Left lung (tissue), 10 donors: ENCODE results near the gene PRICKLE3. TPM values are rescaled to one million over a fixed set of nuclear protein-coding genes. Genes with fewer than 3 reads are reported as not detected.

Experiments
- ATAC-seq: fragments of 200-7000 bp; cut with Tn5 transposase; one replicate; pipeline ENCODE4 v1.9.1; 2020; ENCODE audit warnings: moderate library complexity
- DNase-seq, 4 donors: peaks; one replicate each; pipeline ENCODE4 v3.0.0-alpha.2; 2013 to 2020
- H3K27ac ChIP-seq, 2 donors: fragments of 200-600 bp; sonication (generic) in 1 of 2; one replicate each; pipeline versions ENCODE4 v1.5.0 to v1.8.0; 2020 to 2021
- H3K27me3 ChIP-seq, 2 donors: fragments of 200-600 bp; sonication (generic) in 1 of 2; one replicate each; pipeline versions ENCODE4 v1.5.0 to v1.8.0; 2020 to 2021
- H3K36me3 ChIP-seq, 2 donors: fragments of 200-600 bp; sonication (generic) in 1 of 2; one replicate each; pipeline versions ENCODE4 v1.5.0 to v1.8.0; 2020 to 2021
- H3K4me1 ChIP-seq, 2 donors: fragments of 200-600 bp; one replicate each; pipeline ENCODE4 v1.8.0; 2021
- H3K4me3 ChIP-seq, 2 donors: fragments of 200-600 bp; sonication (generic) in 1 of 2; one replicate each; pipeline versions ENCODE4 v1.5.0 to v1.8.0; 2020 to 2021; ENCODE audit warnings: mild to moderate bottlenecking in 1 of 2
- H3K9me3 ChIP-seq, 2 donors: fragments of 200-600 bp; sonication (generic) in 1 of 2; one replicate each; pipeline versions ENCODE4 v1.5.0 to v1.8.0; 2020 to 2021
- CTCF ChIP-seq, 2 donors: fragments of 200-600 bp; sonication (generic) in 1 of 2; IDR thresholded peaks; one replicate each; pipeline versions ENCODE4 v1.5.0 to v1.8.0; 2021; ENCODE audit warnings: antibody characterized with exemption in 2 of 2
- intact Hi-C, 2 donors: fragments of 100-400 bp; cut with DNase I; formaldehyde crosslinking; loops; one replicate each; pipeline versions ENCODE4 v1.11.2 to v1.14.2; 2022
- polyA plus RNA-seq, 6 donors: library from polyadenylated mRNA; unstranded; fragments of 120-200 nt; gene quantifications; one replicate each; pipeline ENCODE4 v1.2.1, GENCODE V29; 2013; ENCODE audit not compliant: insufficient read length in 6 of 6
- total RNA-seq, 2 donors: library from RNA; stranded (reverse); fragmentation: NEBNext Ultra II Directional; extraction: Animal tissue kit (Norgen Biotek cat#: 25700); gene quantifications; one replicate each; pipeline ENCODE4 v1.2.1, GENCODE V29; 2021
- donor health status: DM: no; HTN: yes; CAD: no.
- donor health status: DM: no; HTN: no; CAD: no.

Gene PRICKLE3
- total and polyA plus RNA-seq, 8 donors, result 5.5 to 17.6 (median 5.8) TPM

GRCh38 chrX:49166914-49167739 is 19.0 kb downstream of the PRICKLE3 start:
- no peak for TF ChIP-seq CTCF (IDR thresholded peaks at IDR 0.05)
- Histone ChIP-seq H3K27ac (peak overlapping the region; percentile 92 to 98), H3K9me3 (no peaks in the 10 kb centered on the region), H3K4me1 (peaks cover 5 to 26% of the 10 kb centered on the region in 2 donors), H3K27me3 (no peaks in the 10 kb centered on the region), H3K36me3 (no peaks in the 10 kb centered on the region), H3K4me3 (peak overlapping the region; percentile 17 to 38)
- DNase-seq (peak in 2 of 4 donors; percentile 79 to 91), ATAC-seq (peak; percentile 39)
- intact Hi-C loops, result no loop called here

- DNase-seq, result peak in 3 of 4 donors; percentile 79 to 89 (median 86)
- peak; percentile 39 for ATAC-seq
- Histone ChIP-seq H3K27ac (peak overlapping the region; percentile 92 to 98), H3K9me3 (no peaks in the 10 kb centered on the region), H3K36me3 (no peaks in the 10 kb centered on the region), H3K4me1 (peaks cover 5 to 26% of the 10 kb centered on the region in 2 donors), H3K27me3 (no peaks in the 10 kb centered on the region), H3K4me3 (peak overlapping the region; percentile 17 to 38)
- no peak for TF ChIP-seq CTCF (IDR thresholded peaks at IDR 0.05)
- intact Hi-C loops, result no loop called here
Measured at GRCh38 chrX:49165901-49166881, 20.0 kb downstream of the PRICKLE3 start.

GRCh38 chrX:49164589-49165360 is 21.4 kb downstream of the PRICKLE3 start:
- DNase-seq (no peak), ATAC-seq (no peak)

More at GRCh38 chrX:49164589-49165360, 21.4 kb downstream of the PRICKLE3 start:
- intact Hi-C loops, result no loop called here
- H3K36me3 ChIP-seq, result no peaks in the 10 kb centered on the region
- H3K4me3 ChIP-seq, result no peak overlapping the region
- TF ChIP-seq CTCF (IDR thresholded peaks at IDR 0.05), result no peak
- no peaks in the 10 kb centered on the region for H3K27me3 ChIP-seq
- no peaks in the 10 kb centered on the region for H3K9me3 ChIP-seq
- peaks cover 5 to 22% of the 10 kb centered on the region in 2 donors for H3K4me1 ChIP-seq
- H3K27ac ChIP-seq, result peak overlapping the region; percentile 89 to 92
